Stimulated activated CD4-positive, alpha-beta T cell treated with anti-CD3 and anti-CD28 coated beads, Interleukin-12 subunit alpha, Interleukin-12 subunit beta, amount 100 ng/mL, for 48 hours (primary cell): ENCODE data around the gene PRKCD.

Source experiments
- DNase-seq, 3 donors: peaks; one replicate each; pipeline ENCODE4 v3.0.0-alpha.2; 2020; ENCODE audit warnings: low read depth in 2 of 3, low spot score in 1 of 3

PRKCD gene

GRCh38 chr3:53154881-53155285 lies 6.1 kb upstream of the PRKCD start:
- no peak for DNase-seq

GRCh38 chr3:53155760-53156159 lies 5.2 kb upstream of the PRKCD start:
- no peak for DNase-seq

GRCh38 chr3:53156368-53156834 lies 4.6 kb upstream of the PRKCD start:
- DNase-seq, result no peak

- DNase-seq, result no peak
These were observed 2.9 kb upstream of the PRKCD start for GRCh38 chr3:53157974-53158580.

GRCh38 chr3:53158765-53159155 lies 2.2 kb upstream of the PRKCD start:
- DNase-seq, result no peak

- DNase-seq, result no peak
These were observed 1.6 kb upstream of the PRKCD start for GRCh38 chr3:53159156-53160060.

GRCh38 chr3:53160061-53160659 lies 849 bp upstream of the PRKCD start:
- DNase-seq, result no peak

- DNase-seq, result peak in 1 of 3 donors; percentile 3
These were observed 426 bp downstream of the PRKCD start for GRCh38 chr3:53161450-53161819.

- peak in 1 of 3 donors; percentile 21 for DNase-seq
These were observed 1.0 kb downstream of the PRKCD start for GRCh38 chr3:53161820-53162671.

- peak in 1 of 3 donors; percentile 5 for DNase-seq
These were observed 1.8 kb downstream of the PRKCD start for GRCh38 chr3:53162672-53163443.

GRCh38 chr3:53163444-53164387 lies 2.7 kb downstream of the PRKCD start:
- no peak for DNase-seq

- no peak for DNase-seq
These were observed 3.9 kb downstream of the PRKCD start for GRCh38 chr3:53164911-53165310.

GRCh38 chr3:53166206-53166605 lies 5.2 kb downstream of the PRKCD start:
- DNase-seq, result no peak

GRCh38 chr3:53166781-53167291 lies 5.8 kb downstream of the PRKCD start:
- no peak for DNase-seq

GRCh38 chr3:53167418-53168174 lies 6.6 kb downstream of the PRKCD start:
- no peak for DNase-seq

GRCh38 chr3:53168175-53168923 lies 7.3 kb downstream of the PRKCD start:
- no peak for DNase-seq

GRCh38 chr3:53169045-53169831 lies 8.2 kb downstream of the PRKCD start:
- no peak for DNase-seq
